ENCODE data around the gene ICAM1.

- TF ChIP-seq CTCF (IDR thresholded peaks at IDR 0.05) (no peak), EP300 (IDR thresholded peaks at IDR 0.05) (no peak)
These were observed 39.2 kb upstream of the ICAM1 start for GRCh38 chr19:10231612-10232228.

Data from ovary (tissue), 3 donors.